Camera-type eye (tissue), 1 donor: Measurements from ENCODE around the gene TAS2R42. TPM values are rescaled to one million over a fixed set of nuclear protein-coding genes. Genes with fewer than 3 reads are reported as not detected.

Experiments used
- total RNA-seq: library from RNA; depleted of rRNA; stranded (reverse); fragments of >200 nt; gene quantifications from one replicate; pipeline ENCODE4 v1.2.3, GENCODE V29; 2014

The TAS2R42 gene
- not detected for total RNA-seq

GRCh38 chr12:11186837-11187236 is at the start of gene TAS2R42:
TSS of gene TAS2R42 (minus strand) at chr12:11186937. CDS start at chr12:11186937, 0 bp downstream.

GRCh38 chr12:11171145-11171968 is 15.4 kb downstream of the TAS2R42 start, which contains the start of gene SMIM10L1:
TSS of gene SMIM10L1 (plus strand) at chr12:11171194. CDS start at chr12:11171357, 163 bp downstream.

Other genes with a start within 250 kb of the TAS2R42 start
- 21.2 TPM for gene TAS2R14, start 247.7 kb downstream of the TAS2R42 start, total RNA-seq
- gene TAS2R50, start 200.0 kb downstream of the TAS2R42 start, total RNA-seq = 17.0 TPM
- 20.5 TPM for gene TAS2R20, start 188.6 kb downstream of the TAS2R42 start, total RNA-seq
- gene TAS2R19, start 164.3 kb downstream of the TAS2R42 start, total RNA-seq = 42.2 TPM
- 30.5 TPM for gene TAS2R31, start 155.5 kb downstream of the TAS2R42 start, total RNA-seq
- 15.8 TPM for gene TAS2R46, start 124.6 kb downstream of the TAS2R42 start, total RNA-seq
- gene TAS2R43, start 94.6 kb downstream of the TAS2R42 start, total RNA-seq = 27.2 TPM
- 37.2 TPM for gene TAS2R30, start 52.3 kb downstream of the TAS2R42 start, total RNA-seq
- gene SMIM10L1, start 15.7 kb downstream of the TAS2R42 start, total RNA-seq = 11.3 TPM
- not detected for gene PRB3, start 82.8 kb upstream of the TAS2R42 start, total RNA-seq
- gene PRB4, start 123.5 kb upstream of the TAS2R42 start, total RNA-seq = not detected
- gene PRB2, start 208.6 kb upstream of the TAS2R42 start, total RNA-seq = not detected